Measurements from ENCODE around the gene CCDC158. TPM values are rescaled to one million over a fixed set of nuclear protein-coding genes. Genes with fewer than 3 reads are reported as not detected.

CCDC158 gene
- total and polyA plus RNA-seq, 2 experiments from 2014 or later: 0.06 TPM; not detected in 1

DNA sequence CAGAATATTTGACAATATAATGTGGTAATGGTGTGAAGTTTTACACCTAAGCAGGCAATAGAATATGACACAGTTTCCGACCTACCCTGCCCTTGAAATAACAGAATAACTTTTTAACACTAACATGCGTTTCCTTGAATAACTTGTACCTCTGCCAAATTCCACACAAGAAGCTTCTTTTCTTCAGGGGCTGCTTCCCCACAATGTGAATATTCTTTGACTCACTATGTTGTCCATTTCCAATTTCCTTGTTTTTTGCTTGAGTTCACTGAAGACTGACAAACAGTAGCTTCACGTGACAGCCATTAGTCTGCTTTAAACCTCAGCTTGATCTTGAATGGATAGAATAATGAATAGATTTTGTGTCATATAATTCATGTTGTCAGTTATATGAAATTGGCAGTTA is 28.4 kb upstream of the CCDC158 start:
- H3K9me3 ChIP-seq (ENCODE audit: low read depth): no peaks in the 10 kb centered on the region
- no peaks in the 10 kb centered on the region for H3K27me3 ChIP-seq
- no peak overlapping the region for H3K27ac ChIP-seq
- DNase-seq (ENCODE audit: low read depth in 1 of 2, low spot score in 1 of 2): peak in 1 of 2 donors; percentile 67
- TF ChIP-seq, protein P1, sequence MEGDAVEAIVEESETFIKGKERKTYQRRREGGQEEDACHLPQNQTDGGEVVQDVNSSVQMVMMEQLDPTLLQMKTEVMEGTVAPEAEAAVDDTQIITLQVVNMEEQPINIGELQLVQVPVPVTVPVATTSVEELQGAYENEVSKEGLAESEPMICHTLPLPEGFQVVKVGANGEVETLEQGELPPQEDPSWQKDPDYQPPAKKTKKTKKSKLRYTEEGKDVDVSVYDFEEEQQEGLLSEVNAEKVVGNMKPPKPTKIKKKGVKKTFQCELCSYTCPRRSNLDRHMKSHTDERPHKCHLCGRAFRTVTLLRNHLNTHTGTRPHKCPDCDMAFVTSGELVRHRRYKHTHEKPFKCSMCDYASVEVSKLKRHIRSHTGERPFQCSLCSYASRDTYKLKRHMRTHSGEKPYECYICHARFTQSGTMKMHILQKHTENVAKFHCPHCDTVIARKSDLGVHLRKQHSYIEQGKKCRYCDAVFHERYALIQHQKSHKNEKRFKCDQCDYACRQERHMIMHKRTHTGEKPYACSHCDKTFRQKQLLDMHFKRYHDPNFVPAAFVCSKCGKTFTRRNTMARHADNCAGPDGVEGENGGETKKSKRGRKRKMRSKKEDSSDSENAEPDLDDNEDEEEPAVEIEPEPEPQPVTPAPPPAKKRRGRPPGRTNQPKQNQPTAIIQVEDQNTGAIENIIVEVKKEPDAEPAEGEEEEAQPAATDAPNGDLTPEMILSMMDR (IDR thresholded peaks at IDR 0.05; ENCODE audit: low read depth, low read length): no peak
- H3K36me3 ChIP-seq: no peaks in the 10 kb centered on the region
- H3K4me3 ChIP-seq: no peak overlapping the region
- no peaks in the 10 kb centered on the region for H3K4me1 ChIP-seq (ENCODE audit: low read depth)

DNA sequence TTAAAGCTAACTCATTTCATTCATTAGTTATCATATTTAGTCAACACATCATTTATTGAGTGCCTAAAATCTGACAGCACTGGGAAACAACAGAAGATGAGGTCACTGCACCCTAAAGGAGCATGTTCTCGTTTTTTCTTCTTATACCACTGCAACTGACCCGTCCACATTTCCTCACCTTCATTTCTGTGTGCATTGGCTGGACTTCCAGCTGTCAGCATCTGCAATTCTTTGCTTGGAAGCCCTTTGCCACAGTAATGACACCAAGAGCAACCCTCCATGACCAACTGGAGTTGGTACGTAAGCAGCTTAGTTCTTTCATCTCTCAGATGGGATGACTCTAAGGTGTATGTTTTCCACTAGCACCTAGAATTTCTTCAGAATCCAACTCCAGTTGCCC is 27.3 kb upstream of the CCDC158 start:
- Histone ChIP-seq H3K27ac (no peak overlapping the region), H3K9me3 (ENCODE audit: low read depth) (no peaks in the 10 kb centered on the region), H3K4me1 (ENCODE audit: low read depth) (no peaks in the 10 kb centered on the region), H3K36me3 (no peaks in the 10 kb centered on the region), H3K27me3 (no peaks in the 10 kb centered on the region), H3K4me3 (no peak overlapping the region)
- TF ChIP-seq, protein P1 (IDR thresholded peaks at IDR 0.05; ENCODE audit: low read depth, low read length): no peak
- no peak for DNase-seq (ENCODE audit: low read depth in 1 of 2, low spot score in 1 of 2)

DNA sequence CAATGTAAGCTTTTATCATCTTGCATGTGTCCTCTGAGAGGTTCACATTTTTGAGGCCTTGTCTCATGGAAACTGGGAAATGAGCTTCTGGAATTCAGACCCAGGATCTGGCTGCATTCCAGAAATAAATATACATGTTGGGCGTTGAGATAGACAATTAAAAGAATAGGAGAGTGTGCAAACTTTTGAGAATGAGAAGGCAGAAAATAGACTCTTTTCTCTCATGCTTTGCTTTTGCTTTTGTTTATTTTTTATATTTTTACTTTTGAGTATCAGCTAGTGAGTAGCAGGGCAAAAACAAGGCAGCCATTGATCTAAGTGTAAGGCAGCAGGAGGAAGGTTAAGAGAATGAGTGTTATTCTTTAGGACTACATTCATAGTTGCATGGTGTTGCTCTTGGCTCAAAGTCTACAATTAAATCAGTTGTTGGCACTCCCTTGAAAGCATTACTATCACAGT is 26.5 kb upstream of the CCDC158 start:
- H3K9me3 ChIP-seq (ENCODE audit: low read depth): no peaks in the 10 kb centered on the region
- no peak overlapping the region for H3K4me3 ChIP-seq
- no peak overlapping the region for H3K27ac ChIP-seq
- peak in 1 of 2 donors; percentile 83 for DNase-seq (ENCODE audit: low read depth in 1 of 2, low spot score in 1 of 2)
- H3K36me3 ChIP-seq: no peaks in the 10 kb centered on the region
- TF ChIP-seq, protein P1 (IDR thresholded peaks at IDR 0.05; ENCODE audit: low read depth, low read length): no peak
- no peaks in the 10 kb centered on the region for H3K4me1 ChIP-seq (ENCODE audit: low read depth)
- H3K27me3 ChIP-seq: no peaks in the 10 kb centered on the region

DNA sequence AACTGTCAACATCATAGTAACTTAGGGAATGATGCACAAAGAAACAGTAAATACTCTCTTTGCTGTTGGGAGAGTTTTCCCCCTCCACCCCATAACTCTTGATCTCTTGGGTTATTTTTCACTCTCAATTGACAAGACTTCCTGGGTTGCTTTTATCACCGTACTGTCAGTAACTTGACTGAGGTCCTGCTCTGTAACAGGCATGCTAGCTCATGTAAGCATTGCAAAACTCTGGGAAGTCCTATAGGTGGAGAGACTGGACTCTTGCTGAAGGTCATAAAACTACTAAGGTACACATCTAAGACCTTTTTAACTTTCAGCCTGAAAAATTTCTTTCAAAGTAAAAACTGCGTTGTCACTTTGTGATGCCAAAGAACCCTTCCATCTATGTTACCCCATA is 25.0 kb upstream of the CCDC158 start:
- TF ChIP-seq, protein P1 (IDR thresholded peaks at IDR 0.05; ENCODE audit: low read depth, low read length): no peak
- Histone ChIP-seq H3K4me1 (ENCODE audit: low read depth) (no peaks in the 10 kb centered on the region), H3K4me3 (no peak overlapping the region), H3K27ac (no peak overlapping the region), H3K27me3 (no peaks in the 10 kb centered on the region), H3K9me3 (ENCODE audit: low read depth) (no peaks in the 10 kb centered on the region), H3K36me3 (no peaks in the 10 kb centered on the region)
- no peak for DNase-seq (ENCODE audit: low read depth in 1 of 2, low spot score in 1 of 2)

DNA sequence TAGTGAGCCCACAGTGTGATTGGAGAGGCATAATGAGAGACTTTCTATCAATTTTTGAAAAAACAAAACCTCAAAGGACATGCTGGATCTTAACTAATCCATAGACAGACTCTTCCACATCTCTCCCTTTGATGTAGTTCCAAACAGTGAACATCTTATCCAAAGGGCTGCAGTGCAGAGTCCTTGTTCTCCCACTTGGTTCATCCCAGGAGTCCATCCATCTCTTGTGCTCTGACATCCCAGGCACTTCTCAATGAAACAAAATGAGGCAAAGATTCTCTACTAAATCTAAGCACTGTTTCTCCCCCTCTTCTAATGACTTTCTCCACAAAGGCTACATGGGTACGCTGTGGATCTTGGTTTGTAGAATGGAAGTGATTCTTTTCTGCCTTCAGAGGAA is 22.4 kb upstream of the CCDC158 start:
- H3K27ac ChIP-seq: no peak overlapping the region
- no peak for DNase-seq (ENCODE audit: low read depth in 1 of 2, low spot score in 1 of 2)
- no peaks in the 10 kb centered on the region for H3K27me3 ChIP-seq
- no peaks in the 10 kb centered on the region for H3K36me3 ChIP-seq
- no peaks in the 10 kb centered on the region for H3K9me3 ChIP-seq (ENCODE audit: low read depth)
- H3K4me3 ChIP-seq: no peak overlapping the region
- TF ChIP-seq, protein P1 (IDR thresholded peaks at IDR 0.05; ENCODE audit: low read depth, low read length): no peak
- no peaks in the 10 kb centered on the region for H3K4me1 ChIP-seq (ENCODE audit: low read depth)

DNA sequence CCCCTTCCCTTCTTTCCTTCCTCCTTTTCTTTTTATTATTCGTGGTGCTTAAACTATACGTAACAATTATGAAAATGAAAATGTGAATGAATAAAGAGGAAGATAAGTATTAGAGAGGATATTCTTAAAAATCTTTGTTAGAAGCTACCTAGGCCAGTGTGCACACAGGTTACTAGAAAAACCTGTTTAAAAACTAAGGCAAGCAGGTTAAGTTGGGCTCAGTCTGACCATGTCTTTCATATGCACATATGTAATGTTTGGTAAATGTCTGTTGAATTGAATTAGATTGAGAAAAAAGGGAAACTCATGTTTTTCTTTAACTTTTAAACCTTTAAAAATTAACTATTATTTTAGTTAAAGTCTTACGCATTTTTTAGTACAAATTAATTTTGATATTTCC is 21.9 kb upstream of the CCDC158 start:
- Histone ChIP-seq H3K27me3 (no peaks in the 10 kb centered on the region), H3K9me3 (ENCODE audit: low read depth) (no peaks in the 10 kb centered on the region), H3K36me3 (no peaks in the 10 kb centered on the region), H3K4me1 (ENCODE audit: low read depth) (no peaks in the 10 kb centered on the region), H3K4me3 (no peak overlapping the region), H3K27ac (no peak overlapping the region)
- TF ChIP-seq, protein P1 (IDR thresholded peaks at IDR 0.05; ENCODE audit: low read depth, low read length): no peak
- DNase-seq (ENCODE audit: low read depth in 1 of 2, low spot score in 1 of 2): no peak

Data from cardiac muscle cell (in vitro differentiated cells and primary cell).